Liver (tissue), 9 donors: ENCODE results near the gene GRID1. TPM values are rescaled to one million over a fixed set of nuclear protein-coding genes. Genes with fewer than 3 reads are reported as not detected.

Experiments used
- DNase-seq: peaks from one replicate; pipeline ENCODE4 v3.0.0-alpha.2; 2017; ENCODE audit warnings: low spot score
- H3K27ac ChIP-seq, 2 donors: one replicate each; pipeline ENCODE4 v1.7.0; 2013; ENCODE audit warnings: inconsistent platforms in 2 of 2, low read length in 2 of 2, control low read depth in 1 of 2, low read depth in 1 of 2, mild to moderate bottlenecking in 1 of 2
- H3K27me3 ChIP-seq, 4 donors: one replicate each; pipeline versions ENCODE4 v1.6.1 to v1.7.0; 2013; ENCODE audit warnings: low read length in 3 of 4, inconsistent platforms in 1 of 4, mild to moderate bottlenecking in 1 of 4, moderate library complexity in 1 of 4; ENCODE audit not compliant: control insufficient read depth in 4 of 4, insufficient read depth in 4 of 4
- H3K36me3 ChIP-seq, 4 donors: one replicate each; pipeline versions ENCODE4 v1.6.1 to v1.7.0; 2013; ENCODE audit warnings: low read length in 3 of 4, mild to moderate bottlenecking in 3 of 4, low read depth in 1 of 4, moderate library complexity in 1 of 4; ENCODE audit not compliant: control insufficient read depth in 4 of 4, insufficient read depth in 3 of 4
- H3K4me1 ChIP-seq, 4 donors: one replicate each; pipeline versions ENCODE4 v1.6.1 to v1.7.0; 2013; ENCODE audit warnings: low read length in 3 of 4, mild to moderate bottlenecking in 3 of 4, moderate library complexity in 1 of 4; ENCODE audit not compliant: control insufficient read depth in 4 of 4, insufficient read depth in 4 of 4
- H3K4me3 ChIP-seq, 3 donors: one replicate each; pipeline versions ENCODE4 v1.6.1 to v1.7.0; 2013; ENCODE audit warnings: low read length in 3 of 3, control low read depth in 1 of 3, low read depth in 1 of 3, mild to moderate bottlenecking in 1 of 3
- H3K9ac ChIP-seq, 2 donors: one replicate each; pipeline ENCODE4 v1.7.0; 2013; ENCODE audit warnings: low read length in 2 of 2, mild to moderate bottlenecking in 2 of 2, moderate library complexity in 2 of 2, control low read depth in 1 of 2, low read depth in 1 of 2
- H3K9me3 ChIP-seq, 4 donors: one replicate each; pipeline versions ENCODE4 v1.6.1 to v1.7.0; 2013; ENCODE audit warnings: low read length in 3 of 4; ENCODE audit not compliant: control insufficient read depth in 4 of 4
- ATF3 ChIP-seq: IDR thresholded peaks from 2 replicates; pipeline ENCODE4 v1.6.1; 2016; ENCODE audit warnings: antibody characterized with exemption
- CTCF ChIP-seq: fragments of 150-350 bp; IDR thresholded peaks from 2 replicates; pipeline ENCODE4 v1.5.1; 2017; ENCODE audit warnings: improper control_type of control experiment, low read depth, low read length; ENCODE audit not compliant: missing input control
- FOXA1 ChIP-seq: IDR thresholded peaks from 2 replicates; pipeline ENCODE4 v1.6.1; 2016; ENCODE audit warnings: antibody characterized with exemption
- FOXA2 ChIP-seq: IDR thresholded peaks from 2 replicates; pipeline ENCODE4 v1.6.1; 2016; ENCODE audit warnings: antibody characterized with exemption
- GABPA ChIP-seq, 2 donors: IDR thresholded peaks in 1 of 2; conservative IDR thresholded peaks in 1 of 2; 2 replicates each; pipeline ENCODE4 v1.6.1; 2016; ENCODE audit warnings: antibody characterized with exemption in 2 of 2, mild to moderate bottlenecking in 1 of 2, moderate library complexity in 1 of 2
- HNF4A ChIP-seq, 2 donors: conservative IDR thresholded peaks; 2 replicates each; pipeline ENCODE4 v1.6.1; 2016; ENCODE audit warnings: antibody characterized with exemption in 2 of 2, mild to moderate bottlenecking in 2 of 2
- JUND ChIP-seq, 2 donors: IDR thresholded peaks; 2 replicates each; pipeline ENCODE4 v1.6.1; 2016; ENCODE audit warnings: antibody characterized with exemption in 2 of 2
- MAX ChIP-seq: IDR thresholded peaks from 2 replicates; pipeline ENCODE4 v1.6.1; 2016; ENCODE audit warnings: antibody characterized with exemption
- NR2F2 ChIP-seq: IDR thresholded peaks from 2 replicates; pipeline ENCODE4 v1.6.1; 2016; ENCODE audit warnings: antibody characterized with exemption
- RAD21 ChIP-seq, 2 donors: IDR thresholded peaks; 2 replicates each; pipeline ENCODE4 v1.6.1; 2016; ENCODE audit warnings: antibody characterized with exemption in 2 of 2, mild to moderate bottlenecking in 2 of 2
- REST ChIP-seq: IDR thresholded peaks from 2 replicates; pipeline ENCODE4 v1.6.1; 2016; ENCODE audit warnings: antibody characterized with exemption, mild to moderate bottlenecking
- RXRA ChIP-seq, 2 donors: IDR thresholded peaks; 2 replicates each; pipeline ENCODE4 v1.6.1; 2017 to 2018; ENCODE audit warnings: antibody characterized with exemption in 2 of 2, mild to moderate bottlenecking in 1 of 2
- YY1 ChIP-seq: IDR thresholded peaks from 2 replicates; pipeline ENCODE4 v1.6.1; 2016; ENCODE audit warnings: antibody characterized with exemption, mild to moderate bottlenecking
- ZBTB33 ChIP-seq: IDR thresholded peaks from 2 replicates; pipeline ENCODE4 v1.6.1; 2016; ENCODE audit warnings: antibody characterized with exemption
- WGBS: extraction: QIAGEN DNeasy Blood & Tissue Kit; methylation state at CpG from one replicate; pipeline ENCODE4 v1.1.7; 2013; 5-methylcytosine and 5-hydroxymethylcytosine counted together
- polyA plus RNA-seq, 2 donors: library from polyadenylated mRNA; stranded (reverse) in 1 of 2; unstranded in 1 of 2; fragments of 200-250 nt in 1 of 2; fragments of >200 nt in 1 of 2; fragmentation: Nextera tagmentation in 1 of 2; extraction: Ambion mirVana in 1 of 2; gene quantifications; one replicate each; pipeline versions ENCODE4 v1.2.1 to v1.2.3, GENCODE V29; 2013 to 2015
- total RNA-seq, 2 donors: library from RNA; depleted of rRNA; stranded (reverse); fragments of >200 nt; gene quantifications; one replicate each; pipeline ENCODE4 v1.2.3, GENCODE V29; 2014
- donor health status: healthy.
- donor health status: healthy.
- donor health status: healthy.
- donor health status: healthy.
- donor health status: healthy.

Gene GRID1
- total and polyA plus RNA-seq, 4 donors: 0.09 to 0.17 (median 0.14) TPM; not detected in 1

- Histone ChIP-seq H3K9ac (no peak overlapping the region), H3K36me3 (no peaks in the 10 kb centered on the region), H3K4me3 (peak overlapping the region in 1 of 3 donors; percentile 26), H3K27ac (no peak overlapping the region), H3K9me3 (no peaks in the 10 kb centered on the region), H3K27me3 (peaks cover 3 to 9% (median 3%) of the 10 kb centered on the region in 4 donors), H3K4me1 (peaks cover 12 to 56% (median 34%) of the 10 kb centered on the region in 4 donors)
- DNase-seq: no peak
- TF ChIP-seq REST: peak; percentile 25
- no peak for TF ChIP-seq MAX
- WGBS: 8% methylated on average over 46 of the region's 46 CpGs
These were observed 1.9 kb downstream of the GRID1 start for GRCh38 chr10:86364491-86365345.

- no peak overlapping the region for H3K9ac ChIP-seq
- WGBS: 12% methylated on average over 29 of the region's 29 CpGs
- peaks cover 12 to 56% (median 34%) of the 10 kb centered on the region in 4 donors for H3K4me1 ChIP-seq
These were observed 2.6 kb downstream of the GRID1 start for GRCh38 chr10:86363833-86364490.

More at GRCh38 chr10:86363833-86364490, 2.6 kb downstream of the GRID1 start:
- TF ChIP-seq HNF4A (conservative IDR thresholded peaks at IDR 0.05) (no peak), CTCF (no peak), GABPA (IDR thresholded peaks at IDR 0.05 in 1 of 2, conservative IDR thresholded peaks at IDR 0.05 in 1 of 2) (no peak), YY1 (no peak), RXRA (IDR thresholded peaks at IDR 0.05) (no peak), ZBTB33 (no peak), FOXA2 (no peak), REST (no peak), FOXA1 (no peak), RAD21 (IDR thresholded peaks at IDR 0.05) (no peak), NR2F2 (no peak), MAX (no peak), ATF3 (no peak), JUND (IDR thresholded peaks at IDR 0.05) (no peak)
- Histone ChIP-seq H3K27ac (no peak overlapping the region), H3K4me3 (peak overlapping the region in 1 of 3 donors; percentile 23), H3K36me3 (no peaks in the 10 kb centered on the region), H3K27me3 (peaks cover 3 to 9% (median 3%) of the 10 kb centered on the region in 4 donors), H3K9me3 (no peaks in the 10 kb centered on the region)
- no peak for DNase-seq
